HCT116 (cell line): ENCODE measurements around the gene ZSCAN29. TPM values are rescaled to one million over a fixed set of nuclear protein-coding genes. Genes with fewer than 3 reads are reported as not detected.
"Not testable (repeated sequence)": the region's sequence is repeated elsewhere in the genome, so short reads cannot be mapped to it uniquely, and the experiment has no call there.

Experiments
- ATAC-seq: fragments of 200-7000 bp; cut with Tn5 transposase; 2 replicates; pipeline ENCODE4 v1.9.1; 2020; ENCODE audit warnings: mild to moderate bottlenecking, moderate library complexity
- BruUV-seq: library from RNA; stranded (reverse); fragments of 400-500 nt; replicated peaks from 2 replicates; lab custom pipeline; 2021; lab: Mats Ljungman, UMichigan
- CTCF ChIA-PET: fragments of 300-600 bp; sonication (Branson Sonifier 250); formaldehyde crosslinking; loops from one replicate; lab custom pipeline; 2021; ENCODE audit warnings: antibody characterized with exemption; lab: Charles Lee
- POLR2A ChIA-PET: fragments of 300-600, 350-600 bp; sonication (Branson Sonifier 250); formaldehyde crosslinking; loops from one replicate; lab custom pipeline; 2021; ENCODE audit warnings: antibody characterized with exemption; lab: Charles Lee
- RAD21 ChIA-PET, 2 experiments: fragments of 300-600 bp; sonication (Branson Sonifier 250); formaldehyde crosslinking; loops; one replicate each; lab custom pipeline; 2023; ENCODE audit warnings: low total read pairs in 2 of 2; ENCODE audit not compliant: uncharacterized antibody in 2 of 2, unreplicated experiment in 2 of 2, low non-redundant PET in 1 of 2; lab: Charles Lee
- DNase-seq: peaks from one replicate; pipeline ENCODE4 v3.0.0-alpha.2; 2010; ENCODE audit warnings: low read depth, low spot score
- H2AFZ ChIP-seq: fragments of 200-600 bp; shearing (Covaris generic), sonication (generic); 2 replicates; pipeline ENCODE4 v1.6.1; 2017; ENCODE audit warnings: low read depth, mixed run types, mixed read lengths, antibody characterized with exemption, low read length; ENCODE audit not compliant: poor library complexity, severe bottlenecking
- H3K27ac ChIP-seq: 2 replicates; pipeline ENCODE4 v1.5.1; 2012; ENCODE audit warnings: low read depth, low read length
- H3K27me3 ChIP-seq: fragments of 200-600 bp; sonication (generic); 2 replicates; pipeline ENCODE4 v1.6.1; 2016; ENCODE audit warnings: mixed run types, low read length, mixed read lengths; ENCODE audit not compliant: insufficient read depth
- H3K36me3 ChIP-seq, 2 experiments: fragments of 200-500 bp in 1 of 2; fragments of 200-600 bp in 1 of 2; sonication (Bioruptor generic) in 1 of 2; sonication (generic) in 1 of 2; 2 replicates each; pipeline versions ENCODE4 v1.5.1 to v1.6.1; 2014 to 2016; ENCODE audit warnings: low read length in 2 of 2, inconsistent platforms in 1 of 2, mixed read lengths in 1 of 2, mixed run types in 1 of 2; ENCODE audit not compliant: insufficient read depth in 2 of 2, control insufficient read depth in 1 of 2
- H3K4me1 ChIP-seq, 2 experiments: fragments of 200-600 bp in 1 of 2; sonication (generic) in 1 of 2; 2 replicates each; pipeline versions ENCODE4 v1.5.1 to v1.6.1; 2012 to 2017; ENCODE audit warnings: low read length in 2 of 2, inconsistent platforms in 1 of 2, mild to moderate bottlenecking in 1 of 2, mixed read lengths in 1 of 2, mixed run types in 1 of 2, moderate library complexity in 1 of 2; ENCODE audit not compliant: insufficient read depth in 2 of 2, control insufficient read depth in 1 of 2
- H3K4me2 ChIP-seq: fragments of 200-600 bp; sonication (generic); 2 replicates; pipeline ENCODE4 v1.6.1; 2017; ENCODE audit warnings: mixed run types, low read length, mixed read lengths
- H3K4me3 ChIP-seq, 2 experiments: fragments of 200-600 bp in 1 of 2; sonication (generic) in 1 of 2; replicated peaks in 1 of 2; 2 replicates each; pipeline ENCODE4 v1.5.1; 2011 to 2016; ENCODE audit warnings: low read length in 2 of 2, control low read depth in 1 of 2, low read depth in 1 of 2, mild to moderate bottlenecking in 1 of 2, mixed read lengths in 1 of 2, mixed run types in 1 of 2
- H3K79me2 ChIP-seq: fragments of 200-600 bp; sonication (generic); 2 replicates; pipeline ENCODE4 v1.6.1; 2017; ENCODE audit warnings: mild to moderate bottlenecking, mixed run types, low read length, moderate library complexity, mixed read lengths; ENCODE audit not compliant: insufficient read depth
- H3K9ac ChIP-seq: fragments of 200-600 bp; sonication (generic); 2 replicates; pipeline ENCODE4 v1.6.1; 2016; ENCODE audit warnings: low read length, mixed read lengths
- H3K9me2 ChIP-seq: fragments of 200-600 bp; sonication (generic), shearing (Covaris generic); 2 replicates; pipeline ENCODE4 v1.6.1; 2017; ENCODE audit warnings: mixed run types, mild to moderate bottlenecking, moderate library complexity; ENCODE audit not compliant: insufficient read depth
- H3K9me3 ChIP-seq, 2 experiments: fragments of 200-500 bp in 1 of 2; fragments of 200-600 bp in 1 of 2; sonication (Bioruptor generic) in 1 of 2; sonication (generic) in 1 of 2; 2 replicates each; pipeline ENCODE4 v1.6.1; 2014 to 2017; ENCODE audit warnings: low read length in 2 of 2, mixed read lengths in 2 of 2, inconsistent platforms in 1 of 2, low read depth in 1 of 2, mild to moderate bottlenecking in 1 of 2, mixed run types in 1 of 2, moderate library complexity in 1 of 2; ENCODE audit not compliant: control insufficient read depth in 1 of 2, insufficient read depth in 1 of 2
- H4K20me1 ChIP-seq: fragments of 200-600 bp; sonication (generic), shearing (Covaris generic); 2 replicates; pipeline ENCODE4 v1.6.1; 2017; ENCODE audit warnings: mixed run types, mild to moderate bottlenecking, moderate library complexity; ENCODE audit not compliant: insufficient read depth
- ELF1 ChIP-seq: IDR thresholded peaks from 2 replicates; pipeline ENCODE4 v1.6.1; 2012; ENCODE audit warnings: low read depth, borderline replicate concordance
- EZH2phosphoT487 ChIP-seq: fragments of 200-600 bp; IDR thresholded peaks from 2 replicates; pipeline ENCODE4 v1.6.1; 2018; ENCODE audit warnings: antibody characterized with exemption, borderline replicate concordance
- MAX ChIP-seq: IDR thresholded peaks from 2 replicates; pipeline ENCODE4 v1.6.1; 2012
- POLR2A ChIP-seq: IDR thresholded peaks from 2 replicates; pipeline ENCODE4 v1.7.0; 2011; ENCODE audit warnings: borderline replicate concordance; ENCODE audit not compliant: insufficient read depth, insufficient read length; ENCODE audit errors: extremely low read depth
- RAD21 ChIP-seq: IDR thresholded peaks from 2 replicates; pipeline ENCODE4 v1.6.1; 2012; ENCODE audit warnings: low read depth, mild to moderate bottlenecking
- SP1 ChIP-seq: IDR thresholded peaks from 2 replicates; pipeline ENCODE4 v1.6.1; 2012; ENCODE audit warnings: low read depth
- SRF ChIP-seq: IDR thresholded peaks from 2 replicates; pipeline ENCODE4 v1.6.1; 2012; ENCODE audit warnings: low read depth
- TCF7L2 ChIP-seq: IDR thresholded peaks from 2 replicates; pipeline ENCODE4 v1.7.0; 2011; ENCODE audit warnings: borderline replicate concordance, inconsistent platforms; ENCODE audit not compliant: insufficient read depth, insufficient read length; ENCODE audit errors: extremely low read depth
- YY1 ChIP-seq: IDR thresholded peaks from 2 replicates; pipeline ENCODE4 v1.6.1; 2011; ENCODE audit warnings: low read length, low read depth, moderate library complexity, mild to moderate bottlenecking; ENCODE audit not compliant: insufficient replicate concordance; ENCODE audit errors: extremely low read depth
- ZFX ChIP-seq: fragments of 450-650 bp; IDR thresholded peaks from 2 replicates; pipeline ENCODE4 v1.6.1; 2017
- intact Hi-C: fragments of 100-400 bp; cut with micrococcal nuclease; formaldehyde crosslinking; loops from 2 replicates; pipeline ENCODE4 v1.10.0; 2022
- total RNA-seq: library from RNA; stranded (reverse); gene quantifications from one replicate; pipeline ENCODE4 v1.2.1, GENCODE V29; 2021; ENCODE audit not compliant: unreplicated experiment

ZSCAN29 gene
- total RNA-seq, 1 experiment from 2014 or later: 27.3 TPM

- TF ChIP-seq SP1 (no peak), EZH2phosphoT487 (no peak), TCF7L2 (no peak), RAD21 (no peak), ZFX (no peak), YY1 (no peak), SRF (no peak), MAX (no peak)
Measured at GRCh38 chr15:43403616-43404015, 32.8 kb upstream of the ZSCAN29 start (continued).

- TF ChIP-seq POLR2A: no peak
- TF ChIP-seq ELF1: no peak
- ATAC-seq: no peak
- Histone ChIP-seq H3K79me2 (no peaks in the 10 kb centered on the region), H3K36me3 (peaks cover 64 to 75% of the 10 kb centered on the region in 2 experiments), H3K9ac (no peak overlapping the region), H2AFZ (no peak overlapping the region), H3K27me3 (no peaks in the 10 kb centered on the region), H3K9me3 (no peaks in the 10 kb centered on the region), H4K20me1 (no peaks in the 10 kb centered on the region), H3K4me1 (no peaks in the 10 kb centered on the region), H3K4me3 (no peak overlapping the region), H3K9me2 (no peaks in the 10 kb centered on the region), H3K4me2 (no peak overlapping the region), H3K27ac (no peak overlapping the region)
- ChIA-PET RAD21 (no interaction called here), POLR2A (no interaction called here), CTCF (no interaction called here)
- no TSS peak for BruUV-seq
- DNase-seq: no peak
- intact Hi-C loops: no loop called here
Measured at GRCh38 chr15:43402255-43402654, 31.4 kb upstream of the ZSCAN29 start.

GRCh38 chr15:43393592-43393991 lies 22.7 kb upstream of the ZSCAN29 start:
- H3K27ac ChIP-seq, ATAC-seq, H3K9me3 ChIP-seq, H3K9ac ChIP-seq, H3K4me3 ChIP-seq, H4K20me1 ChIP-seq, H3K9me2 ChIP-seq, POLR2A ChIA-PET, RAD21 ChIA-PET, H2AFZ ChIP-seq, BruUV-seq, CTCF ChIA-PET, intact Hi-C loops, DNase-seq, H3K27me3 ChIP-seq, H3K79me2 ChIP-seq, H3K4me2 ChIP-seq, H3K4me1 ChIP-seq: not testable (repeated sequence)
- H3K36me3 ChIP-seq: peaks cover 34 to 35% of the 10 kb centered on the region in 2 experiments; a peak in 3 of 4 replicates
